GM19035 (cell line): ENCODE results near the gene CLEC12A.

Source experiments
- ATAC-seq: cut with Tn5 transposase; IDR thresholded peaks from one replicate; pipeline ENCODE4 v1.9.1; 2021; ENCODE audit not compliant: unreplicated experiment

The CLEC12A gene

DNA sequence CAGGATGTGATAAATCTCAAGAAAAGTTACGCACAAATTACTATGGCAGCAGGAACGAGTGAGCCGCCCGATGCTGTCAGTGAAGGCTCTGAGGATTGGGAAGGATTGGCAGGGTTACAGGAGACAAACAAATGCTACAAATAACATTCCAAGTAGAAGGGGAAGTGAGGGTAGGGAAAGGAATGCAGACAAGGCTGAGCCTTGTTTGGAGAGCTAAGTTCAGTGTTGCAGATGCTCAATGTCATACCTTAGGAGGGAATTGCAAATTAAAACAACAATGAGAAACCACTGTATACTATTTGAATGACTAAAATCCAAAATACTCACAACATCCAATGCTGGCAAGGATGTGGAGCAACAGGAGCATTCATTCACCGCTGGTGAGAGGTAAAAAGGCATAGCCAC lies 60.6 kb downstream of the CLEC12A start:
- no peak for ATAC-seq

DNA sequence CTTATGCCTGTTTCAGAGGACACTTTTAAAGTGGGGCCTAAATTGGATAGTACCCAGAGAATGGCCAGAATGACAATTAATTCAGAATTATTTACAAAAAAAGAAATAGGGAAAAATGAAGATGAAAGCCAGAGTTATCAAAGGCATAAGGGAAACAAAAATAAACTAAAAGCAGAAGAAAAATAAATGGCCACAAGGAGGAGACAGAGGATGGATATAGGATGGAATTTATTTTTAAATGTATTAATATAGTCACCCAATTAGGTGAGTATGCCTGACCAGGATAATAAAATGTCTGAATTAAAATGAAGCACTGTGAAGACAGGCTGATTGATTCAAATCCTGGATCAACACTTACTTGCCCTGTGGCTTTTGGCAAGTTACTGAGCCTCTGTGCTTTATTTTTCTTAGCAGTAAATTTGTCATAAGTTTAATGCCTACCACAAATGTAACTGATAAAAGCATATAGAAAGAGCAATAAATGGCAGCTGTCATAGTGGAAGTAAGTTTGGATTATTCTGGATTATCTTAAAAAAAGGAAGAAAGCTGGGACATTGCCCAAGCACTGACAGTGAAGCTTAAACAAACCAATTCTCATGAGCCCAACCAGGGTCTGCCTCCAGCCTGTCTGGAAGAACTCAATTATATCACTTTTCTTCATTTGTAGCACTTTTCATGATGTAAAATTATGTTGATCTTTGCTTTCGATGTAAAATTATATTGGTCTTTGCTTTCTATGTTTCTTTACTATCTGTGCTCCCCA lies 62.8 kb downstream of the CLEC12A start:
- no peak for ATAC-seq
